Skeletal muscle tissue (tissue), 4 donors: ENCODE data around the gene GABRE. TPM values are rescaled to one million over a fixed set of nuclear protein-coding genes. Genes with fewer than 3 reads are reported as not detected.

Experiments used
- H3K27ac ChIP-seq: one replicate; pipeline ENCODE4 v1.7.0; 2013; ENCODE audit warnings: mild to moderate bottlenecking, low read depth, low read length, inconsistent platforms
- H3K27me3 ChIP-seq, 3 donors: one replicate each; pipeline ENCODE4 v1.7.0; 2013; ENCODE audit warnings: low read length in 3 of 3; ENCODE audit not compliant: control insufficient read depth in 3 of 3, insufficient read depth in 3 of 3
- H3K36me3 ChIP-seq, 3 donors: one replicate each; pipeline ENCODE4 v1.7.0; 2013; ENCODE audit warnings: low read length in 3 of 3; ENCODE audit not compliant: control insufficient read depth in 3 of 3, insufficient read depth in 3 of 3
- H3K4me1 ChIP-seq, 3 donors: one replicate each; pipeline ENCODE4 v1.7.0; 2013; ENCODE audit warnings: low read length in 3 of 3, mild to moderate bottlenecking in 3 of 3; ENCODE audit not compliant: control insufficient read depth in 3 of 3, insufficient read depth in 3 of 3
- H3K4me3 ChIP-seq, 3 donors: one replicate each; pipeline ENCODE4 v1.7.0; 2013; ENCODE audit warnings: low read length in 3 of 3
- H3K9ac ChIP-seq, 3 donors: one replicate each; pipeline ENCODE4 v1.7.0; 2013; ENCODE audit warnings: low read length in 3 of 3, mild to moderate bottlenecking in 3 of 3, moderate library complexity in 2 of 3, low read depth in 1 of 3
- H3K9me3 ChIP-seq, 3 donors: one replicate each; pipeline ENCODE4 v1.7.0; 2013; ENCODE audit warnings: low read length in 3 of 3; ENCODE audit not compliant: control insufficient read depth in 3 of 3
- total RNA-seq: library from RNA; depleted of rRNA; stranded (reverse); fragments of >200 nt; gene quantifications from one replicate; pipeline ENCODE4 v1.2.3, GENCODE V29; 2014
- donor health status: Osteomylitis.

The GABRE gene
- total RNA-seq, 1 donor from 2014 or later: 41.8 TPM

GRCh38 chrX:151904989-151905388 is 69.5 kb downstream of the GABRE start:
- Histone ChIP-seq H3K27ac (no peak overlapping the region), H3K9me3 (no peaks in the 10 kb centered on the region), H3K4me3 (no peak overlapping the region), H3K9ac (no peak overlapping the region), H3K36me3 (no peaks in the 10 kb centered on the region), H3K27me3 (no peaks in the 10 kb centered on the region), H3K4me1 (peaks cover 0 to 10% (median 3%) of the 10 kb centered on the region in 3 donors)

Other genes with a start within 250 kb of the GABRE start
- not detected for gene CNGA2, start 239.9 kb downstream of the GABRE start, total RNA-seq
- not detected for gene MAGEA4, start 61.8 kb downstream of the GABRE start, total RNA-seq
- gene MAGEA10, start 163.9 kb upstream of the GABRE start, total RNA-seq: not detected